ENCODE data around the gene STARD13.

Gene STARD13

GRCh38 chr13:33219926-33220325, 65.6 kb downstream of the STARD13 start:
- H3K4me1 Mint-ChIP-seq (ENCODE audit: low read depth): no peaks in the 10 kb centered on the region
- no peak overlapping the region for H3K27ac Mint-ChIP-seq
- peaks cover 10% of the 10 kb centered on the region for H3K9me3 Mint-ChIP-seq
- H3K27me3 Mint-ChIP-seq (ENCODE audit: low read depth): no peaks in the 10 kb centered on the region
- H3K4me3 Mint-ChIP-seq: no peak overlapping the region
- no peaks in the 10 kb centered on the region for H3K36me3 Mint-ChIP-seq (ENCODE audit: low read depth)

- Mint-ChIP-seq H3K36me3 (ENCODE audit: low read depth) (no peaks in the 10 kb centered on the region), H3K27me3 (ENCODE audit: low read depth) (no peaks in the 10 kb centered on the region), H3K4me1 (ENCODE audit: low read depth) (no peaks in the 10 kb centered on the region), H3K9me3 (no peaks in the 10 kb centered on the region), H3K4me3 (no peak overlapping the region), H3K27ac (no peak overlapping the region)
Measured at GRCh38 chr13:33218426-33218825, 67.1 kb downstream of the STARD13 start.

- no peaks in the 10 kb centered on the region for H3K4me1 Mint-ChIP-seq (ENCODE audit: low read depth)
- H3K36me3 Mint-ChIP-seq (ENCODE audit: low read depth): no peaks in the 10 kb centered on the region
- H3K4me3 Mint-ChIP-seq: no peak overlapping the region
- H3K27me3 Mint-ChIP-seq (ENCODE audit: low read depth): no peaks in the 10 kb centered on the region
- no peaks in the 10 kb centered on the region for H3K9me3 Mint-ChIP-seq
- H3K27ac Mint-ChIP-seq: no peak overlapping the region
Measured at GRCh38 chr13:33218020-33218419, 67.5 kb downstream of the STARD13 start.

- Mint-ChIP-seq H3K27ac (no peak overlapping the region), H3K4me1 (ENCODE audit: low read depth) (no peaks in the 10 kb centered on the region), H3K4me3 (no peak overlapping the region), H3K27me3 (ENCODE audit: low read depth) (no peaks in the 10 kb centered on the region), H3K36me3 (ENCODE audit: low read depth) (no peaks in the 10 kb centered on the region), H3K9me3 (no peaks in the 10 kb centered on the region)
Measured at GRCh38 chr13:33217256-33217655, 68.3 kb downstream of the STARD13 start.

- peaks cover 3% of the 10 kb centered on the region for H3K4me1 Mint-ChIP-seq (ENCODE audit: low read depth)
- no peaks in the 10 kb centered on the region for H3K36me3 Mint-ChIP-seq (ENCODE audit: low read depth)
- H3K9me3 Mint-ChIP-seq: no peaks in the 10 kb centered on the region
- H3K4me3 Mint-ChIP-seq: no peak overlapping the region
- peaks cover 2% of the 10 kb centered on the region for H3K27me3 Mint-ChIP-seq (ENCODE audit: low read depth)
- H3K27ac Mint-ChIP-seq: no peak overlapping the region
Measured at GRCh38 chr13:33213797-33214196, 71.8 kb downstream of the STARD13 start.

- no peak overlapping the region for H3K4me3 Mint-ChIP-seq
- no peak overlapping the region for H3K27ac Mint-ChIP-seq
- H3K27me3 Mint-ChIP-seq (ENCODE audit: low read depth): peaks cover 2% of the 10 kb centered on the region
- no peaks in the 10 kb centered on the region for H3K9me3 Mint-ChIP-seq
- no peaks in the 10 kb centered on the region for H3K36me3 Mint-ChIP-seq (ENCODE audit: low read depth)
- peaks cover 6% of the 10 kb centered on the region for H3K4me1 Mint-ChIP-seq (ENCODE audit: low read depth)
Measured at GRCh38 chr13:33213024-33213768, 72.4 kb downstream of the STARD13 start.

GRCh38 chr13:33212396-33212795, 73.2 kb downstream of the STARD13 start:
- Mint-ChIP-seq H3K27me3 (ENCODE audit: low read depth) (peaks cover 2% of the 10 kb centered on the region), H3K36me3 (ENCODE audit: low read depth) (no peaks in the 10 kb centered on the region), H3K4me3 (no peak overlapping the region), H3K27ac (no peak overlapping the region), H3K9me3 (no peaks in the 10 kb centered on the region), H3K4me1 (ENCODE audit: low read depth) (peaks cover 14% of the 10 kb centered on the region)

GRCh38 chr13:33210090-33210489, 75.5 kb downstream of the STARD13 start:
- no peaks in the 10 kb centered on the region for H3K9me3 Mint-ChIP-seq
- no peak overlapping the region for H3K27ac Mint-ChIP-seq
- H3K4me3 Mint-ChIP-seq: no peak overlapping the region
- H3K36me3 Mint-ChIP-seq (ENCODE audit: low read depth): no peaks in the 10 kb centered on the region
- peaks cover 2% of the 10 kb centered on the region for H3K27me3 Mint-ChIP-seq (ENCODE audit: low read depth)
- peaks cover 33% of the 10 kb centered on the region for H3K4me1 Mint-ChIP-seq (ENCODE audit: low read depth)

- H3K4me1 Mint-ChIP-seq (ENCODE audit: low read depth): peaks cover 48% of the 10 kb centered on the region
- H3K36me3 Mint-ChIP-seq (ENCODE audit: low read depth): no peaks in the 10 kb centered on the region
- no peak overlapping the region for H3K27ac Mint-ChIP-seq
- no peaks in the 10 kb centered on the region for H3K9me3 Mint-ChIP-seq
- H3K27me3 Mint-ChIP-seq (ENCODE audit: low read depth): peaks cover 2% of the 10 kb centered on the region
- H3K4me3 Mint-ChIP-seq: no peak overlapping the region
Measured at GRCh38 chr13:33208290-33209220, 77.0 kb downstream of the STARD13 start.

- H3K4me3 Mint-ChIP-seq: no peak overlapping the region
- peak overlapping the region; percentile 62 for H3K27ac Mint-ChIP-seq
- H3K36me3 Mint-ChIP-seq (ENCODE audit: low read depth): no peaks in the 10 kb centered on the region
- peaks cover 49% of the 10 kb centered on the region for H3K4me1 Mint-ChIP-seq (ENCODE audit: low read depth)
- peaks cover 2% of the 10 kb centered on the region for H3K27me3 Mint-ChIP-seq (ENCODE audit: low read depth)
- no peaks in the 10 kb centered on the region for H3K9me3 Mint-ChIP-seq
Measured at GRCh38 chr13:33207615-33207961, 78.0 kb downstream of the STARD13 start.

GRCh38 chr13:33206945-33207614, 78.5 kb downstream of the STARD13 start:
- Mint-ChIP-seq H3K27me3 (ENCODE audit: low read depth) (peaks cover 2% of the 10 kb centered on the region), H3K36me3 (ENCODE audit: low read depth) (no peaks in the 10 kb centered on the region), H3K9me3 (no peaks in the 10 kb centered on the region), H3K27ac (peak overlapping the region; percentile 62), H3K4me3 (peak overlapping the region; percentile 29), H3K4me1 (ENCODE audit: low read depth) (peaks cover 53% of the 10 kb centered on the region)

GRCh38 chr13:33206425-33206824, 79.1 kb downstream of the STARD13 start:
- no peak overlapping the region for H3K4me3 Mint-ChIP-seq
- H3K27me3 Mint-ChIP-seq (ENCODE audit: low read depth): peaks cover 2% of the 10 kb centered on the region
- H3K36me3 Mint-ChIP-seq (ENCODE audit: low read depth): no peaks in the 10 kb centered on the region
- H3K27ac Mint-ChIP-seq: peak overlapping the region; percentile 75
- H3K4me1 Mint-ChIP-seq (ENCODE audit: low read depth): peaks cover 53% of the 10 kb centered on the region
- no peaks in the 10 kb centered on the region for H3K9me3 Mint-ChIP-seq

GRCh38 chr13:33205804-33206221, 79.7 kb downstream of the STARD13 start:
- H3K27ac Mint-ChIP-seq: peak overlapping the region; percentile 75
- H3K4me1 Mint-ChIP-seq (ENCODE audit: low read depth): peaks cover 53% of the 10 kb centered on the region
- no peaks in the 10 kb centered on the region for H3K9me3 Mint-ChIP-seq
- H3K4me3 Mint-ChIP-seq: peak overlapping the region; percentile 72
- H3K27me3 Mint-ChIP-seq (ENCODE audit: low read depth): peaks cover 2% of the 10 kb centered on the region
- H3K36me3 Mint-ChIP-seq (ENCODE audit: low read depth): no peaks in the 10 kb centered on the region

- H3K9me3 Mint-ChIP-seq: no peaks in the 10 kb centered on the region
- peaks cover 53% of the 10 kb centered on the region for H3K4me1 Mint-ChIP-seq (ENCODE audit: low read depth)
- peak overlapping the region; percentile 86 for H3K27ac Mint-ChIP-seq
- H3K36me3 Mint-ChIP-seq (ENCODE audit: low read depth): no peaks in the 10 kb centered on the region
- H3K27me3 Mint-ChIP-seq (ENCODE audit: low read depth): peaks cover 2% of the 10 kb centered on the region
- H3K4me3 Mint-ChIP-seq: peak overlapping the region; percentile 79
Measured at GRCh38 chr13:33205224-33205623, 80.3 kb downstream of the STARD13 start.

All from T-helper 1 cell treated with Interleukin-12 subunit alpha and Interleukin-12 subunit beta and Interleukin-4 antibody, amounts not matched to agents 30 μg/mL and 1 μg/mL, for 36 hours (primary cell).